ENCODE results near the gene KLK10.

- TF ChIP-seq EZH2phosphoT487 (IDR thresholded peaks at IDR 0.05; ENCODE audit: insufficient read depth, low read depth), result no peak
- TF ChIP-seq EZH2 (IDR thresholded peaks at IDR 0.05; ENCODE audit: insufficient read depth, poor library complexity, severe bottlenecking), result no peak
Measured at GRCh38 chr19:51006406-51006805, 13.1 kb downstream of the KLK10 start.
